HG03064 (cell line): ENCODE results near the gene TUT4.
A peak's percentile ranks its signal among the peaks of the same experiment; 100 is the strongest.
"Not testable (repeated sequence)": the region's sequence is repeated elsewhere in the genome, so short reads cannot be mapped to it uniquely, and the experiment has no call there.

Source experiments
- ATAC-seq: cut with Tn5 transposase; IDR thresholded peaks from one replicate; pipeline ENCODE4 v1.9.1; 2021; ENCODE audit warnings: low read depth; ENCODE audit not compliant: unreplicated experiment

TUT4 gene, protein sequence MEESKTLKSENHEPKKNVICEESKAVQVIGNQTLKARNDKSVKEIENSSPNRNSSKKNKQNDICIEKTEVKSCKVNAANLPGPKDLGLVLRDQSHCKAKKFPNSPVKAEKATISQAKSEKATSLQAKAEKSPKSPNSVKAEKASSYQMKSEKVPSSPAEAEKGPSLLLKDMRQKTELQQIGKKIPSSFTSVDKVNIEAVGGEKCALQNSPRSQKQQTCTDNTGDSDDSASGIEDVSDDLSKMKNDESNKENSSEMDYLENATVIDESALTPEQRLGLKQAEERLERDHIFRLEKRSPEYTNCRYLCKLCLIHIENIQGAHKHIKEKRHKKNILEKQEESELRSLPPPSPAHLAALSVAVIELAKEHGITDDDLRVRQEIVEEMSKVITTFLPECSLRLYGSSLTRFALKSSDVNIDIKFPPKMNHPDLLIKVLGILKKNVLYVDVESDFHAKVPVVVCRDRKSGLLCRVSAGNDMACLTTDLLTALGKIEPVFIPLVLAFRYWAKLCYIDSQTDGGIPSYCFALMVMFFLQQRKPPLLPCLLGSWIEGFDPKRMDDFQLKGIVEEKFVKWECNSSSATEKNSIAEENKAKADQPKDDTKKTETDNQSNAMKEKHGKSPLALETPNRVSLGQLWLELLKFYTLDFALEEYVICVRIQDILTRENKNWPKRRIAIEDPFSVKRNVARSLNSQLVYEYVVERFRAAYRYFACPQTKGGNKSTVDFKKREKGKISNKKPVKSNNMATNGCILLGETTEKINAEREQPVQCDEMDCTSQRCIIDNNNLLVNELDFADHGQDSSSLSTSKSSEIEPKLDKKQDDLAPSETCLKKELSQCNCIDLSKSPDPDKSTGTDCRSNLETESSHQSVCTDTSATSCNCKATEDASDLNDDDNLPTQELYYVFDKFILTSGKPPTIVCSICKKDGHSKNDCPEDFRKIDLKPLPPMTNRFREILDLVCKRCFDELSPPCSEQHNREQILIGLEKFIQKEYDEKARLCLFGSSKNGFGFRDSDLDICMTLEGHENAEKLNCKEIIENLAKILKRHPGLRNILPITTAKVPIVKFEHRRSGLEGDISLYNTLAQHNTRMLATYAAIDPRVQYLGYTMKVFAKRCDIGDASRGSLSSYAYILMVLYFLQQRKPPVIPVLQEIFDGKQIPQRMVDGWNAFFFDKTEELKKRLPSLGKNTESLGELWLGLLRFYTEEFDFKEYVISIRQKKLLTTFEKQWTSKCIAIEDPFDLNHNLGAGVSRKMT (N-terminal part only)

DNA sequence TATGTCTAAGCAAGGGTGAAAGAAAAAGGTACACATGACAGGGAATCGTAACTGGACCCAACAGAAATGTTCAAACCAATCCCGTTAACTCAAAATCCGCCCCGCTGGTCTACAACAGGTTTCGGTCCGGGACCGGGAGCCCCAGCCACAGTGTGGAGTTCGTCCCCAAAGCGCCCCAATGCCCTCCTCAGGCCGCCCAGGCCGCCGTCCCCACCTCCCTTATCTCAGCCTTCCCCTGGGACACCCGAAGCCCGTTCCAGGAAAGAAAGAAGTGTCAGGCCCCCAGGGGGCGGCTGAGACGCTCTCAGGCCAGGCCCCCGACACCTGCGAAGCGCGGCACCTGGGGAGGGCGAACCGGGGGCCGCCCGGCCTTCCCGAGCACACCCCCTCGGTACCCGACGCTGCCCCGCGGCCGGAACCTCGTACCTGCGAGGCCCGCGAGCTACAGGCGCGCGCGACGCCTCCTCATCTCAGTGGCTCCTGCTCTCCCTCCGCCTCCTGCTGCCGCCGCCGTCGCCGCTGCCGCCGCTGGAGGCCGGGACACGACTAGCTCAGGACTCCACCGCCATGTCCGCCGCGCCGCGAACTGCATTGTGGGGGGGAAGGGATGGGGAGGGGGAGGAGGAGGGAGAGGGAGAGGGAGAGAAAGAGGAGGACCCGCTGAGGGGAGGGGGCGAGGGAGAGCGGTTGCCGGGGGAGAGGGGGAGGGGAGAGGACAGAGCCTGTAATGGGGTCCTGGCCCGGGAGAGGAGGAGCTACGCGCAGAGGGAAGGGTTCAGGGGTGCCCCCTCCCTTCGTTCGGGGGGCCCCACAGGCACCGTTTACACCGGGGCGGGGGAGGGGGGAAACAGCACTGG, at the start of gene TUT4:
Gene TUT4, minus strand, starts transcription at position 588 of the 857 bp plus-strand sequence. CDS start 26,812 bp downstream, outside the sequence.
- ATAC-seq: peak; percentile 40

DNA sequence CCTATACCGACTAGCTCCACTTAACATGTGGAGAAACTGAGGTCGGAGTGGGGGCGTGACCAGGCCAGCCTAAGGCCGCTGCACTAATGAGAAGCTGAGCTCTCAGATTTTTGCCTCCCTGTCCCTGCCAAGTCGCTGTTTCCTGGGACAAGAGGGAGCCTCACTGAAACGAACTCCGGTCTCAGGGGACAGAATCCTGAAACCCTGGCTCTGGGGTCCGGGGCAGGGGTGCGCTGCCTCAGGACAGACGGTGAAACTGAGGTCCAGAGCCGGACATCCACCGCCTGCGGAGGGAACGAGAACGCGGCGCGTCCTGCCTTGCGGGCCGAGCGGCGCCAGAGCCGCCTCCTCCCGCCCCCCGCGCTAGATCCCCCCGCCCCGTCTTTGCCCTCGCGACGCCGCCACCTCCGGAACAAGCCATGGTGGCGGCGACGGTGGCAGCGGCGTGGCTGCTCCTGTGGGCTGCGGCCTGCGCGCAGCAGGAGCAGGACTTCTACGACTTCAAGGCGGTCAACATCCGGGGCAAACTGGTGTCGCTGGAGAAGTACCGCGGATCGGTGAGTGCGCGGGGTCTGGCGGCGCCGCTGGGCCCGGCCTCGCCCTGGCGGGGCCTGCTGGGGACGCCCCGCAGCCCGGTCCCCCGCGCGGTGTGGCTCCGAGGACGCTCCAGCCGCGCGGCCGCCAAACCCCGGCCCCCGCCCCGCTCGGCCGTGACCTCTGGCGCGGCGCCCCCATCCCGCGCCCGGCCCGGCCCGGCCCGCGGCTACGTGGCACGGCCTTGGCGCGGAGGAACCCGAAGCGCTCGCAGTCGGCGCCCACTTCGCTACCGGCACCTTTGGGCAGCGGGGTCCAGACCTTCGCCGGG, 49.3 kb upstream of the TUT4 start, which contains the start of gene GPX7:
Gene GPX7, plus strand, starts transcription at position 381 of the 865 bp plus-strand sequence. Its CDS starts 39 bp downstream, at position 420.
- ATAC-seq: no peak

DNA sequence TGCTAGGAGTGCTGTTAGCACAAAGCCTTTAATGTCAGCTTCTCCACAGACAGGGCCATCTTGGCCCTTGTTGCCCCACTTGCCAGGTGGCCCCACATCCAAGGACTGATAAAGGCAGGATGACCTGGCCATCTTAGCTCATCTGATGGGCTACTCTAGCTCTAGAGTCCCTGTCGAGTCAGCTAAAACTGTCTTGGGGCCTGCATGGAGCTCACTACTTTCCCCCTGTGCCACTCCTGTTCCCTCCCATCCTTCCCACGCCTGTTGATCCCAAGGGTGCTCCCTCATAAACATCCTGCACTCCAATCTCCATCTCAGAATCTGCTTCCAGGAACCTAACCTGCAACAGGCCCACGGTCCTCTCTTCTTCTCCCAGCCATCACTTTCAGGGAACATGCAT, 48.6 kb upstream of the TUT4 start:
- ATAC-seq: no peak

DNA sequence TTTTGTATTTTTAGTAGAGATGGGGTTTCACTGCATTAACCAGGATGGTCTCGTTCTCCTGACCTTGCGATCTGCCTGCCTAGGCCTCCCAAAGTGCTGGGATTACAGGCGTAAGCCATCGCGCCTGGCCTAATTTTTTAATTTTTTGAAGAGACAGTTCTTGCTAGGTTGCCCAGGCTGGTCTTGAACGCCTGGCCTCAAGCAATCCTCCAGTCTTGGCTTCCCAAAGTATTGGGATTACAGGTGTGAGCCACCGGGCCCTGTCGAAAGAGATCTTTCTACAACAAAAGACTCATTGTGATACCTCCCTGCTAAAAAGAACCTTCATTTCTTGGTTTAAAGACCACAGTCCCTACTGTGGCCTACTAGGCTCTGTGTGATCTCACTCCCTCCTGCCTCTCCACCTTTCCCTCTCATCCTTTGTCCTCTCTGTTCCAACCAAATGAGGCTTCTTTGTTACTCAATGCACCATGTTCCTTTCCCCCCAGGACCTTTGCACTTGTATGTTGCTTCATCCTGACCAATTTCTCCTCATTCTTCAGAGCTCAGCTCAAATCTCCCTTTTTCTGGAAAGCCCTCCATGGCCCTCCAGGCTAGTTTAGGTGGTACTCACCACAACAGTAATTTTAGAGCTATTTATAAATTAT, 47.8 kb upstream of the TUT4 start:
- ATAC-seq: no peak

- no peak for ATAC-seq
Observed at GRCh38 chr1:52599236-52599635, 46.3 kb upstream of the TUT4 start.

GRCh38 chr1:52598729-52599128, 45.8 kb upstream of the TUT4 start:
- no peak for ATAC-seq

DNA sequence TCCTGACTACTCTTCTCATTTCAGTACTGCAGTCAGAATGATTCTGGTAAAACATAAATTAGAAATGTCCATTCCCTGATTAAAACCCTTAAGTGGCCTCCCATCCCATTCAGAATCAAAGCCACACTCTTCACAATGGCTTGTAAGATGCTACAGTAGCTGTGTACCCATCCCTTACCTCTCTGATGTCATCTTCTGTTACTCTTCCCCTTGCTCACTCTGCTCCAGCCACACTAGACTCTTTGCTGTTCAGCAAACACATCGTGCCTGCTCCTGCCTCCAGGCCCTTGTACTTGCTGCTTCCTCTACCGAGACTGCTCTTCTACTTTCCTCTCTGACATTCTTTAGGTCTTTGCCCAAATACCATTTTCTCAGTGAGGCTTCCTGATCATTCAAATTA, 45.0 kb upstream of the TUT4 start:
- no peak for ATAC-seq

DNA sequence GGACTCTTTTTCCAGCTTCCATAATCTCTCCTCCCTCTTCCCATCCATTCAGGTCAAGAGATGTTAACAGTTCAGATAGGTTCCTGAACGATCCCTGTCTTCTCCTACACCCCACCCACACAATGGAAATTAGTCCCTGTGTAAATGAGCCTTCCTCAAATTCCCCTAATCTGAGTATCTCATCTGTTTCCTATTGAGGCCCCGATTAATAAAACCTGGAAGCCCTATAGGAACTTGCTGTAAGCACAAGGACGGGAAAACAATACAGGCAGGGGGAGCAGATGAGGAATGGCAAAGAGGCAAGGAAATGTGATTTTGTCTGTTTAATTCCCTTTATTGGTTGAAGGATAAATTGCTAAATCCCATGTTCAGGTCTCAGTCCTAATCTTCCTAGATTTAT, 42.2 kb upstream of the TUT4 start:
- no peak for ATAC-seq

- no peak for ATAC-seq
Observed at GRCh38 chr1:52593495-52593894, 40.6 kb upstream of the TUT4 start.

DNA sequence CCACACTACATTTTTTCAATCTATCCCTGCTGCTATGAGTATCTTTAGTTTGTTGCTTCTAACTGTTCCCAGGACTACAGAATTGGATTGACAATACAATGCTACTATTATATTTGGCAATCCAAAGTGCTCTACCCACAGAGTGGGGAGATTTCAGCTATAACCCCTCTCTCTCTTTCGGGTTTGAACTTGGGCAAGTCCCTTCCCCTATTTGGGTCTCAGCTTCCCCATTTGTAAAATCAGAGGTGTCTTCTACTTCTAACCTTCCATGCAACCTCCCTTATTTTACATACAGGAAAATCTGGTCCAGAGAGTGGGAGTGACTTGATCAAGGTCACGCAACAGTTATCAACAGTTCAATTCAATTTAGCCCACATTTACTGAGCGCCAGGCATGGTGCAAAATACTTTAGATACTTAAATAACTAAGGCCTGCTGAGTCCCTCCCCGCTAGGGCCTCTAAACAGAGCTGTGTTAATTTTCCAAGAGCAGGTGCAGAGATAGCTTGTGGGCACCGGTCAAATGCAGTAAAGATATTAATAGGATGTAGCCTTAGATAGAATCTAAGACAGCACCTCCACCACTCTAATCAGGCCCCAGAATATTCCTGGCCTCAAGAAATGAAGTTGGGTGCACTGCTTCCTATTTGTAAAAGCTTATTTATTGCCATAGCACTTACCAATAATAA, 39.9 kb upstream of the TUT4 start:
- ATAC-seq: no peak

DNA sequence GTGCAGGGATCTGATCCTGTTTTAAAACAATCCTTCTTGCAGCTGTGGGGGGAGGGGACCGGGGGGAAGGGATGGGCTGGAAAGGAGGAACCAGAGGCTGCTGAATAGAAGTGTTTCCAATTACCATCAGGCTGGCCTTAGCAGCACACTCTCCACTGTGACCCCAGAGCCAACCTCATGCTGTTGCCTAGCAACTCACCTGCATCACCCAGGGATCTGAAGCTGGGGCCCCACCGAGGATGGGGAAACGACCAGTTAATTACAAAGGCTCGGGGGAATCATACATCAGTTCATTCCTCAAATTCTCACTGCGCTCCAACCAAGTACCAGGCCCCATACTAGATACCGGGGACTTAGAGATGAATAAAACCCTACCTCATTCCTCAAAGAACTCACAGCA, 37.4 kb upstream of the TUT4 start:
- no peak for ATAC-seq

DNA sequence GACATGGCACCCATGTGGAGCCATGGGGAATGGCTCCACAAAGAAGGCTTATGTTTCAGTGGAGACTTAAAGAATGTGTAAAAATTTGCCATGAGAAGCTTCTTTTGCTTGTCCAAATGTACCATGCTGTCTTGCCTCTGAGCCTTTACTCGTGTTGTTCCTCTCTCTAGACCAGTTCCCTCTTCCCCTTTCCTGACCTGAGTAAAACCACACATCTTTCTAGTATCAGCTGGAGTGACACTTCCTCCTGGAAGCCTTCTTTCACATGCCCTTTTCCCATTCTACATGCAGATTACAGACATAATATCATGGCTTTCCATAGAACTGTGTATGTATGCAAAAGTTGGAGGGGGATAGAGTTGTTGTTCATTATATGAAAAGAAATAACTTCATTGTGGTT, 35.6 kb upstream of the TUT4 start:
- ATAC-seq: no peak

- no peak for ATAC-seq
Observed at GRCh38 chr1:52588027-52588426, 35.1 kb upstream of the TUT4 start.

DNA sequence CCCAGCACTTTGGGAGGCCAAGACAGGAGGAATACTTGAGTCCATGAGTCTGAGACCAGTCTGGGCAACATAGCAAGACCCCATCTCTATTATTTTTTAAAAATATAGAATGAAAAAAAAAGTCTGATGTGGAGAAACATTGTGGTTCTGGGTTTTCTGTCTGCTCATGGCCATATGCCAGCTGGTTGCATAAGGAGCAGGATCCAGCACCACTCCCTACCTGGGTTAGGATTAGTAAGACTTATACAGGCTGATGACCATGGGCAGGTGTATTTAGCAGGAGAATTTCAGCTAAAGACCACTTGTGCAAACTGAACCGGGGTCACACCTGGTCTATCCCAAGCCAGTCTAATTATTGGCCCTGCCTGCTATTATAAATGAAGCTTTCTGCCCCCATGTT, 32.6 kb upstream of the TUT4 start:
- ATAC-seq: no peak

GRCh38 chr1:52582116-52582696, 29.3 kb upstream of the TUT4 start:
- no peak for ATAC-seq

DNA sequence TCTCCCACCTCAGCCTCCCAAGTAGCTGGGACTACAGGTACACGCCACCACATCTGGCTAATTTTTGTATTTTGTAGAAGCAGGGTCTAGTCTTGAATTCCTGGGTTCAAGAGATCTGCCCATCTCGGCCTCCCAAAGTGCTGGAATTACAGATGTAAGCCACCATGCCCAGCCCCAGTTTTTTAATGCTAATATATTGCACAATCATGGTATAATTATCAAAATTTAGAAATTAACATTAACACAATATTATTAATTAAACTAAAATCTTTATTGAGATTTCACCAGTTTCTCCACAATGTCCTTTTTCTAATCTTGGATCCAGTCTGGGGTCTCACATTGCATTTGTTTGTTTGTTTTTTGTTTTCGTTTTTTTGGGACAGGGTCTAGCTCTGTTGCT, 27.4 kb upstream of the TUT4 start:
- ATAC-seq: no peak

DNA sequence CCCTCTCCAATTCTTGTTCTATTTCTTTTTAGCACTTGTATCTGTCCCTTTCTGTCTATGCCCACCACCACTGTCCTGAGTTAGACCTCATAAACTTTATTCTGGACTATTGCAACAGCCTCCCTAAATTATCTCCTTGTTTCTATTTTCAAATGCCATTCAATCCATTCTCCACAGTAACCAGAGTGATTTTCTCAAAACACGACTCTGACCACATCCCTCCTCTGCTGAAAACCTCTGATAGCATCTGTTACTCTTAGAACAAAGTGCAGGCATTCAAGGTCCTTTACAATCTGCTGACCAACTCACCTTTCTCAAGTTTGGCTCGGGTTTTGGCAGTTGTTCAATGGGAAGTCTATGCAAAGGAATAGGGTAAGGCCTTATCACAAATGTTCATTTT, 26.5 kb upstream of the TUT4 start:
- ATAC-seq: no peak

DNA sequence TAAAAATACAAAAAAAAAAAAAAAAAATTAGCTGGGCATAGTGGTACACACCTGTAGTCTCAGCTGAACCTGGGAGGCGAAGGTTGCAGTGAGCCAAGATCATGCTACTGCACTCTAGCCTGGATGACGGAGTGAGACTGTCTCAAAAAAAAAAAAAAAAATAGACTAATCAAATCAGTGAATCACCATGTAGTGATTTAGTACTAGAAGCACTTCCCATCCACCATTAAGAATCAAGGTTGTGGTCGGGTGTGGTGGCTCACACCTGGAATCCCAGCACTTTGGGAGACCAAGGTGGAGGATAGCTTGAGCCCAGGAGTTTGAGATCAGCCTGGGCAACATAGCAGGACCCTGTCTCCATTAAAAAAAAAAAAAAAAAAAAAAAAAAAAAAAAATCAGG, 25.2 kb upstream of the TUT4 start:
- not testable (repeated sequence) for ATAC-seq
